HepG2 (cell line): ENCODE measurements around the gene CYB5A. TPM values are rescaled to one million over a fixed set of nuclear protein-coding genes. Genes with fewer than 3 reads are reported as not detected.

Experiments used
- CREB1 ChIP-seq, 2 experiments: fragments of 450-650 bp in 1 of 2; IDR thresholded peaks; 2 replicates each; pipeline ENCODE4 v1.6.1; 2016 to 2017; ENCODE audit warnings: control low read depth in 1 of 2, mild to moderate bottlenecking in 1 of 2, missing compliant biosample characterization in 1 of 2, missing genetic modification characterization in 1 of 2
- HNF1B ChIP-seq: sonication (generic); formaldehyde crosslinking; IDR thresholded peaks from 2 replicates; pipeline ENCODE4 v1.5.1; 2020; ENCODE audit warnings: mild to moderate bottlenecking, moderate library complexity, missing genetic modification reagents
- PATZ1 ChIP-seq: sonication (generic); formaldehyde crosslinking; IDR thresholded peaks from 2 replicates; pipeline ENCODE4 v1.4.0; 2020; ENCODE audit warnings: missing genetic modification reagents
- POGZ ChIP-seq: sonication (generic); formaldehyde crosslinking; IDR thresholded peaks from 2 replicates; pipeline ENCODE4 v1.4.0; 2020; ENCODE audit warnings: mild to moderate bottlenecking, missing genetic modification reagents
- SOX5 ChIP-seq: IDR thresholded peaks from 2 replicates; pipeline ENCODE4 v1.6.1; 2016; ENCODE audit warnings: borderline replicate concordance
- SOX6 ChIP-seq, 2 experiments: fragments of 450-650 bp in 1 of 2; sonication (generic) in 1 of 2; formaldehyde crosslinking in 1 of 2; IDR thresholded peaks; 2 replicates each; pipeline versions ENCODE4 v1.4.0 to v1.6.1; 2017 to 2020; ENCODE audit warnings: antibody characterized with exemption in 1 of 2, mild to moderate bottlenecking in 1 of 2, missing genetic modification reagents in 1 of 2
- TERF1 ChIP-seq: sonication (generic); formaldehyde crosslinking; IDR thresholded peaks from 2 replicates; pipeline ENCODE4 v1.8.0; 2022; ENCODE audit warnings: mild to moderate bottlenecking, missing genetic modification reagents, moderate library complexity
- THAP9 ChIP-seq: sonication (generic); formaldehyde crosslinking; IDR thresholded peaks from 2 replicates; pipeline ENCODE4; 2020; ENCODE audit warnings: missing genetic modification reagents, mild to moderate bottlenecking, borderline replicate concordance
- THYN1 ChIP-seq: sonication (generic); formaldehyde crosslinking; IDR thresholded peaks from 2 replicates; pipeline ENCODE4 v1.8.1; 2023; ENCODE audit warnings: low read depth, mild to moderate bottlenecking, moderate library complexity, missing genetic modification reagents, borderline replicate concordance
- ZBTB33 ChIP-seq: sonication (generic); formaldehyde crosslinking; IDR thresholded peaks from 2 replicates; pipeline ENCODE4 v1.4.0; 2020; ENCODE audit warnings: missing genetic modification reagents
- ZFYVE20 ChIP-seq: sonication (generic); formaldehyde crosslinking; IDR thresholded peaks from 2 replicates; pipeline ENCODE4 v1.8.0; 2023; ENCODE audit warnings: low read depth, mild to moderate bottlenecking, moderate library complexity, missing genetic modification reagents, borderline replicate concordance
- ZNF251 ChIP-seq: sonication (generic); formaldehyde crosslinking; IDR thresholded peaks from 2 replicates; pipeline ENCODE4 v1.9.0; 2021; ENCODE audit warnings: mild to moderate bottlenecking, missing genetic modification reagents
- ZNF558 ChIP-seq: sonication (generic); formaldehyde crosslinking; IDR thresholded peaks from 2 replicates; pipeline ENCODE4 v1.9.0; 2022; ENCODE audit warnings: mild to moderate bottlenecking, missing genetic modification reagents, borderline replicate concordance
- ZNF563 ChIP-seq: sonication (generic); formaldehyde crosslinking; IDR thresholded peaks from 2 replicates; pipeline ENCODE4 v1.8.0; 2022; ENCODE audit warnings: mild to moderate bottlenecking, moderate library complexity, missing genetic modification reagents
- ZNF724P ChIP-seq: sonication (generic); formaldehyde crosslinking; IDR thresholded peaks from 2 replicates; pipeline ENCODE4 v1.8.0; 2022; ENCODE audit warnings: missing genetic modification reagents, borderline replicate concordance
- ZNF772 ChIP-seq: sonication (generic); formaldehyde crosslinking; IDR thresholded peaks from 2 replicates; pipeline ENCODE4 v1.5.0; 2020; ENCODE audit warnings: mild to moderate bottlenecking, missing genetic modification reagents
- ZNF773 ChIP-seq: sonication (generic); formaldehyde crosslinking; IDR thresholded peaks from 2 replicates; pipeline ENCODE4 v1.4.0; 2020; ENCODE audit warnings: missing genetic modification reagents, borderline replicate concordance
- polyA plus RNA-seq, 8 experiments: library from polyadenylated mRNA; depleted of rRNA in 3 of 8; stranded (reverse) in 7 of 8; unstranded in 1 of 8; fragments of >200 nt; fragmentation: Illumina TruSeq in 4 of 8; extraction: Trizol in 4 of 8; gene quantifications; 2 replicates each; pipeline versions ENCODE4 v1.2.1 to v1.2.3, GENCODE V29; 2011 to 2016; ENCODE audit warnings: low read depth in 4 of 8, missing spikeins in 1 of 8, mixed read lengths in 1 of 8; ENCODE audit not compliant: insufficient read depth in 1 of 8
- total RNA-seq, 5 experiments: library from RNA; depleted of rRNA; stranded (reverse); fragments of >200 nt; fragmentation: Illumina TruSeq; extraction: Trizol; gene quantifications; 2 replicates each; pipeline ENCODE4 v1.2.3, GENCODE V29; 2016; ENCODE audit warnings: low read depth in 1 of 5

Gene CYB5A
- total and polyA plus RNA-seq, 2 of the 13 experiments (the other 11 are each of a cell fraction or from before 2014, with no cell fraction given): 215 to 356 TPM

- no peak for TF ChIP-seq TERF1 (CRISPR knock-in tag)
- TF ChIP-seq ZNF772 (CRISPR knock-in tag): peak; percentile 33; the same call in 1 of the 2 replicates
- no peak for TF ChIP-seq THYN1 (CRISPR knock-in tag)
- no peak for TF ChIP-seq SOX6 (IDR thresholded peaks at IDR 0.05)
- peak; percentile 64 for TF ChIP-seq SOX6 (CRISPR knock-in tag; IDR thresholded peaks at IDR 0.05)
- 0 out of 2 replicates have a peak, but pooled peaks have one; percentile 29 for TF ChIP-seq HNF1B
- no peak for TF ChIP-seq CREB1 (IDR thresholded peaks at IDR 0.05)
- TF ChIP-seq CREB1 (CRISPR knock-in tag; IDR thresholded peaks at IDR 0.05): peak; percentile 69
- TF ChIP-seq POGZ (CRISPR knock-in tag): peak; percentile 66
- no peak for TF ChIP-seq ZFYVE20 (CRISPR knock-in tag)
- TF ChIP-seq ZNF558 (CRISPR knock-in tag): no peak
- TF ChIP-seq ZNF773 (CRISPR knock-in tag): no peak
- no peak for TF ChIP-seq THAP9 (CRISPR knock-in tag)
- peak; percentile 55; the same call in 1 of the 2 replicates for TF ChIP-seq SOX5 (CRISPR knock-in tag)
- no peak for TF ChIP-seq ZNF563 (CRISPR knock-in tag)
- TF ChIP-seq ZNF724P: no peak
- TF ChIP-seq PATZ1: peak; percentile 45
- 0 out of 2 replicates have a peak, but pooled peaks have one; percentile 22 for TF ChIP-seq ZBTB33 (CRISPR knock-in tag)
- TF ChIP-seq ZNF251 (CRISPR knock-in tag): no peak
Measured at GRCh38 chr18:74249181-74249968, 42.4 kb downstream of the CYB5A start (continued).
